ENCODE measurements around the gene SLC2A1. TPM values are rescaled to one million over a fixed set of nuclear protein-coding genes. Genes with fewer than 3 reads are reported as not detected.
A peak's percentile ranks its signal among the peaks of the same experiment; 100 is the strongest.

SLC2A1 gene
- total RNA-seq, 2 experiments from 2014 or later = 66.6 to 93.4 TPM

DNA sequence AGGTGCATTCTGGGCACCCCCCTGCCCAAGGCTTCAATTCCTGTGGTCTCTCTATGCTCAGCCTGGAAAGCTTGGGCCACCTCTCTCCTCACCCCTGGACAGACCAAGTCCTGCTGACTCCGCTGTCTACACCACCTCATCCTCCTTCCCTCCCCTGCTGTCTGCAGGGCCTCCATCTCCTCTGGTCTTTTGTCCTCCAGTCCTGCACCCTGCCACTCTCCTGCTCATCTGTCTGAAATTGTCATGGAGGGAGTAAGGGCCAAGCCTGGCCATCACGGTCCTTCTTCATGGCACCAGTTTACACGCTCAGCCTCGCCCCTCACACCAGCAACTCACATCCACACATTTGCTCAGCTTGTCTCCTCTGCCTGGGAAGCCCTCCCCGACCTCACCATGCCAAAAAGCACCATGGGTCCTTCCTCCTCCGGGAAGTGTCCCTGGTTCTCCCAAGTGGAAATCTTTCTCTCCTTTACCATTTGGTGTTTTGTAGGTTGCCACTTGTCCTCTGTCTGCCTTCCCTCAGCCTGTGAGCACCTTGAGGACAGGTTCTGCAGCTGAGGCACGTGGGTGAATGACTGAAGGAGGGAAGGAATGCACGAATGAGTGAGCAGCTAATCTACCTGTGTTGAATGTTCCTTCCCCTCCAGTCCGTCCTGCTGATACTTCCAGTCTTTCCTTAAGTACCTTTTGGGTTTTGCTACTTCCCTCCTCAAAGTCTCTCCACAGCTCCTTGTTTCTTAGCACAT, 2.1 kb upstream of the SLC2A1 start:
- H3K36me3 ChIP-seq (ENCODE audit: insufficient read depth, low read length) = peaks cover 18% of the 10 kb centered on the region
- H3K79me2 ChIP-seq (ENCODE audit: insufficient read depth, low read depth, low read length) = peaks cover 29% of the 10 kb centered on the region
- no peaks in the 10 kb centered on the region for H3K9me3 ChIP-seq (ENCODE audit: low read length)
- POLR2A ChIA-PET = interaction anchor here (0.5 to 2.1 kb wide), 4 partner anchors 9 to 106 kb away, joined by 3 to 6 read pairs (median 3); no protein-coding TSS in a partner anchor
- TF ChIP-seq, protein P1, sequence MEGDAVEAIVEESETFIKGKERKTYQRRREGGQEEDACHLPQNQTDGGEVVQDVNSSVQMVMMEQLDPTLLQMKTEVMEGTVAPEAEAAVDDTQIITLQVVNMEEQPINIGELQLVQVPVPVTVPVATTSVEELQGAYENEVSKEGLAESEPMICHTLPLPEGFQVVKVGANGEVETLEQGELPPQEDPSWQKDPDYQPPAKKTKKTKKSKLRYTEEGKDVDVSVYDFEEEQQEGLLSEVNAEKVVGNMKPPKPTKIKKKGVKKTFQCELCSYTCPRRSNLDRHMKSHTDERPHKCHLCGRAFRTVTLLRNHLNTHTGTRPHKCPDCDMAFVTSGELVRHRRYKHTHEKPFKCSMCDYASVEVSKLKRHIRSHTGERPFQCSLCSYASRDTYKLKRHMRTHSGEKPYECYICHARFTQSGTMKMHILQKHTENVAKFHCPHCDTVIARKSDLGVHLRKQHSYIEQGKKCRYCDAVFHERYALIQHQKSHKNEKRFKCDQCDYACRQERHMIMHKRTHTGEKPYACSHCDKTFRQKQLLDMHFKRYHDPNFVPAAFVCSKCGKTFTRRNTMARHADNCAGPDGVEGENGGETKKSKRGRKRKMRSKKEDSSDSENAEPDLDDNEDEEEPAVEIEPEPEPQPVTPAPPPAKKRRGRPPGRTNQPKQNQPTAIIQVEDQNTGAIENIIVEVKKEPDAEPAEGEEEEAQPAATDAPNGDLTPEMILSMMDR (conservative IDR thresholded peaks at IDR 0.05; ENCODE audit: low read length) = no peak
- no peak for DNase-seq (ENCODE audit: low spot score)
- no TSS peak for BruUV-seq (replicated peaks)
- no peaks in the 10 kb centered on the region for H3K9me2 ChIP-seq (ENCODE audit: insufficient read depth, low read length)
- H2AFZ ChIP-seq (ENCODE audit: low read length) = peak overlapping the region; percentile 24; the same call in 1 of the 2 replicates
- peak overlapping the region; percentile 61 for H3K4me2 ChIP-seq (ENCODE audit: low read length)
- H3K27ac ChIP-seq (ENCODE audit: low read depth, low read length, poor library complexity, severe bottlenecking) = no peak overlapping the region
- peaks cover 15% of the 10 kb centered on the region for H4K20me1 ChIP-seq (ENCODE audit: insufficient read depth, low read length)
- CTCF ChIA-PET (ENCODE audit: unreplicated experiment) = no interaction called here
- no peak overlapping the region for H3K4me3 ChIP-seq (ENCODE audit: low read depth, low read length, poor library complexity, severe bottlenecking)
- H3K4me1 ChIP-seq (ENCODE audit: insufficient read depth, low read length, poor library complexity, severe bottlenecking) = peaks cover 52% of the 10 kb centered on the region
- intact Hi-C loops (cut with micrococcal nuclease; ENCODE audit: unreplicated experiment) = no loop called here

GRCh38 chr1:42960122-42960390, 1.4 kb upstream of the SLC2A1 start:
- TF ChIP-seq EZH2phosphoT487 (IDR thresholded peaks at IDR 0.05; ENCODE audit: borderline replicate concordance, low read depth, low read length) = no peak
- TF ChIP-seq, protein P1 (conservative IDR thresholded peaks at IDR 0.05; ENCODE audit: low read length) = no peak
- H3K79me2 ChIP-seq (ENCODE audit: insufficient read depth, low read depth, low read length) = peaks cover 36% of the 10 kb centered on the region
- DNase-seq (ENCODE audit: low spot score) = no peak
- H3K27ac ChIP-seq (ENCODE audit: low read depth, low read length, poor library complexity, severe bottlenecking) = no peak overlapping the region
- intact Hi-C loops (cut with micrococcal nuclease; ENCODE audit: unreplicated experiment) = no loop called here
- ChIA-PET POLR2A (interaction anchor here (1.6 kb wide), 1 partner anchor 28 kb away, joined by 3 read pairs; no protein-coding TSS in a partner anchor), CTCF (ENCODE audit: unreplicated experiment) (no interaction called here)
- peaks cover 59% of the 10 kb centered on the region for H3K4me1 ChIP-seq (ENCODE audit: insufficient read depth, low read length, poor library complexity, severe bottlenecking)
- no peaks in the 10 kb centered on the region for H3K9me3 ChIP-seq (ENCODE audit: low read length)
- H4K20me1 ChIP-seq (ENCODE audit: insufficient read depth, low read length) = peaks cover 22% of the 10 kb centered on the region
- no peak overlapping the region for H3K4me3 ChIP-seq (ENCODE audit: low read depth, low read length, poor library complexity, severe bottlenecking)
- H3K9me2 ChIP-seq (ENCODE audit: insufficient read depth, low read length) = no peaks in the 10 kb centered on the region
- H3K36me3 ChIP-seq (ENCODE audit: insufficient read depth, low read length) = peaks cover 25% of the 10 kb centered on the region
- BruUV-seq (replicated peaks) = no TSS peak
- no peak overlapping the region for H2AFZ ChIP-seq (ENCODE audit: low read length)
- H3K4me2 ChIP-seq (ENCODE audit: low read length) = peak overlapping the region; percentile 95

GRCh38 chr1:42957880-42958487, 684 bp downstream of the SLC2A1 start:
- Histone ChIP-seq H3K36me3 (ENCODE audit: insufficient read depth, low read length) (peaks cover 45% of the 10 kb centered on the region), H3K4me3 (ENCODE audit: low read depth, low read length, poor library complexity, severe bottlenecking) (peak overlapping the region; percentile 91), H2AFZ (ENCODE audit: low read length) (no peak overlapping the region), H3K4me1 (ENCODE audit: insufficient read depth, low read length, poor library complexity, severe bottlenecking) (peaks cover 72% of the 10 kb centered on the region), H3K27ac (ENCODE audit: low read depth, low read length, poor library complexity, severe bottlenecking) (peak overlapping the region; percentile 66), H3K4me2 (ENCODE audit: low read length) (peak overlapping the region; percentile 95), H3K9me3 (ENCODE audit: low read length) (no peaks in the 10 kb centered on the region), H4K20me1 (ENCODE audit: insufficient read depth, low read length) (peaks cover 29% of the 10 kb centered on the region), H3K9me2 (ENCODE audit: insufficient read depth, low read length) (no peaks in the 10 kb centered on the region), H3K79me2 (ENCODE audit: insufficient read depth, low read depth, low read length) (peaks cover 57% of the 10 kb centered on the region)
- intact Hi-C loops (cut with micrococcal nuclease; ENCODE audit: unreplicated experiment) = loop anchor here (1.0 to 5.0 kb wide), 5 partner anchors 15 to 191 kb away; partner anchors contain the start of genes C1orf50 and P3H1
- peak; percentile 80 for DNase-seq (ENCODE audit: low spot score)
- TF ChIP-seq, protein P1 (conservative IDR thresholded peaks at IDR 0.05; ENCODE audit: low read length) = no peak
- TF ChIP-seq EZH2phosphoT487 (IDR thresholded peaks at IDR 0.05; ENCODE audit: borderline replicate concordance, low read depth, low read length) = no peak
- POLR2A ChIA-PET = no interaction called here
- CTCF ChIA-PET (ENCODE audit: unreplicated experiment) = no interaction called here
- BruUV-seq (replicated peaks) = no TSS peak

Data from OCI-LY7 (cell line).